Measurements from ENCODE around the gene ATOH1. TPM values are rescaled to one million over a fixed set of nuclear protein-coding genes. Genes with fewer than 3 reads are reported as not detected.

Gene ATOH1
- total RNA-seq, 1 experiment from 2014 or later, result not detected

DNA sequence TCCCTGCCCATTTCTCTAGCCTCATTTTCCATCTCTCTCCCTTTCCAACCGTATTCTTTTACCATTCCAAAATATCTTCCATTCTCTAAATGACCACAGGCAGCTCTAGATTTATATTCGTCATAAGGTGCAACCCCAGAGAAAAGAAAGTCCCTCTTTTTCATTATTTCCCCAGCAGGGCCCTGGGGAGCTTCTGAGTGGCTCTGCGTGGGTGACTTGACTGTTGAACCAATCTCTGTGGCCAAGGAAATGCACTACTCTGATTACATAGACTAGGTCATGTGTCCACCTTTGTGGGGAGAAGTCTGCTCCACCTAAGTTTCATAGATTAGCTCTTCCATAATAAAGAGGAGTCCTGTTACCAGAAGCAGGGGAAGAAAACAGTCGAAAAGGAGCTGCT is 51.4 kb downstream of the ATOH1 start:
- ChIA-PET RAD21 (ENCODE audit: low non-redundant PET in 1 of 2, low total read pairs in 2 of 2, uncharacterized antibody in 2 of 2, unreplicated experiment in 2 of 2) (no interaction called here), POLR2A (no interaction called here), CTCF (interaction anchor here (1.6 kb wide), 1 partner anchor 18 kb away, joined by 5 read pairs; no protein-coding TSS in a partner anchor)
- Histone ChIP-seq H3K36me3 (ENCODE audit: control insufficient read depth in 1 of 2, insufficient read depth in 2 of 2, low read length in 2 of 2) (no peaks in the 10 kb centered on the region), H3K27ac (ENCODE audit: low read depth, low read length) (no peak overlapping the region), H3K9me2 (ENCODE audit: insufficient read depth) (no peaks in the 10 kb centered on the region), H3K4me2 (ENCODE audit: low read length) (no peak overlapping the region), H3K4me1 (ENCODE audit: control insufficient read depth in 1 of 2, insufficient read depth in 2 of 2, low read length in 2 of 2) (no peaks in the 10 kb centered on the region), H2AFZ (ENCODE audit: low read depth, low read length, poor library complexity, severe bottlenecking) (no peak overlapping the region), H3K4me3 (replicated peaks in 1 of 2; ENCODE audit: low read depth in 1 of 2, low read length in 2 of 2) (no peak overlapping the region), H3K9me3 (ENCODE audit: control insufficient read depth in 1 of 2, insufficient read depth in 1 of 2, low read depth in 1 of 2, low read length in 2 of 2) (no peaks in the 10 kb centered on the region), H3K27me3 (ENCODE audit: insufficient read depth, low read length) (no peaks in the 10 kb centered on the region), H4K20me1 (ENCODE audit: insufficient read depth) (no peaks in the 10 kb centered on the region), H3K9ac (ENCODE audit: low read length) (no peak overlapping the region), H3K79me2 (ENCODE audit: insufficient read depth, low read length) (no peaks in the 10 kb centered on the region)
- TF ChIP-seq POLR2AphosphoS5 (IDR thresholded peaks at IDR 0.05; ENCODE audit: low read depth, low read length) (no peak), CEBPB (IDR thresholded peaks at IDR 0.05; ENCODE audit: low read depth) (no peak), ZFX (IDR thresholded peaks at IDR 0.05) (no peak), FOSL1 (IDR thresholded peaks at IDR 0.05; ENCODE audit: low read depth) (no peak), ELF1 (IDR thresholded peaks at IDR 0.05; ENCODE audit: borderline replicate concordance, low read depth) (no peak), MAX (IDR thresholded peaks at IDR 0.05) (no peak), SP1 (IDR thresholded peaks at IDR 0.05; ENCODE audit: low read depth) (no peak)
- TF ChIP-seq, protein P1, sequence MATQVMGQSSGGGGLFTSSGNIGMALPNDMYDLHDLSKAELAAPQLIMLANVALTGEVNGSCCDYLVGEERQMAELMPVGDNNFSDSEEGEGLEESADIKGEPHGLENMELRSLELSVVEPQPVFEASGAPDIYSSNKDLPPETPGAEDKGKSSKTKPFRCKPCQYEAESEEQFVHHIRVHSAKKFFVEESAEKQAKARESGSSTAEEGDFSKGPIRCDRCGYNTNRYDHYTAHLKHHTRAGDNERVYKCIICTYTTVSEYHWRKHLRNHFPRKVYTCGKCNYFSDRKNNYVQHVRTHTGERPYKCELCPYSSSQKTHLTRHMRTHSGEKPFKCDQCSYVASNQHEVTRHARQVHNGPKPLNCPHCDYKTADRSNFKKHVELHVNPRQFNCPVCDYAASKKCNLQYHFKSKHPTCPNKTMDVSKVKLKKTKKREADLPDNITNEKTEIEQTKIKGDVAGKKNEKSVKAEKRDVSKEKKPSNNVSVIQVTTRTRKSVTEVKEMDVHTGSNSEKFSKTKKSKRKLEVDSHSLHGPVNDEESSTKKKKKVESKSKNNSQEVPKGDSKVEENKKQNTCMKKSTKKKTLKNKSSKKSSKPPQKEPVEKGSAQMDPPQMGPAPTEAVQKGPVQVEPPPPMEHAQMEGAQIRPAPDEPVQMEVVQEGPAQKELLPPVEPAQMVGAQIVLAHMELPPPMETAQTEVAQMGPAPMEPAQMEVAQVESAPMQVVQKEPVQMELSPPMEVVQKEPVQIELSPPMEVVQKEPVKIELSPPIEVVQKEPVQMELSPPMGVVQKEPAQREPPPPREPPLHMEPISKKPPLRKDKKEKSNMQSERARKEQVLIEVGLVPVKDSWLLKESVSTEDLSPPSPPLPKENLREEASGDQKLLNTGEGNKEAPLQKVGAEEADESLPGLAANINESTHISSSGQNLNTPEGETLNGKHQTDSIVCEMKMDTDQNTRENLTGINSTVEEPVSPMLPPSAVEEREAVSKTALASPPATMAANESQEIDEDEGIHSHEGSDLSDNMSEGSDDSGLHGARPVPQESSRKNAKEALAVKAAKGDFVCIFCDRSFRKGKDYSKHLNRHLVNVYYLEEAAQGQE (IDR thresholded peaks at IDR 0.05; ENCODE audit: low read depth), result no peak
- TF ChIP-seq, protein P2, sequence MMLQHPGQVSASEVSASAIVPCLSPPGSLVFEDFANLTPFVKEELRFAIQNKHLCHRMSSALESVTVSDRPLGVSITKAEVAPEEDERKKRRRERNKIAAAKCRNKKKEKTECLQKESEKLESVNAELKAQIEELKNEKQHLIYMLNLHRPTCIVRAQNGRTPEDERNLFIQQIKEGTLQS (IDR thresholded peaks at IDR 0.05), result no peak
- no TSS peak for BruUV-seq (replicated peaks)
- DNase-seq (ENCODE audit: low read depth, low spot score) (no peak), ATAC-seq (no peak)
- intact Hi-C loops (cut with micrococcal nuclease), result no loop called here
